ENCODE data around the gene MKI67. TPM values are rescaled to one million over a fixed set of nuclear protein-coding genes. Genes with fewer than 3 reads are reported as not detected.

Gene MKI67
- total and polyA plus RNA-seq, 2 donors (not counting 3 experiments of a cell fraction or from before 2014, with no cell fraction given), result 16.2 to 125 TPM

DNA sequence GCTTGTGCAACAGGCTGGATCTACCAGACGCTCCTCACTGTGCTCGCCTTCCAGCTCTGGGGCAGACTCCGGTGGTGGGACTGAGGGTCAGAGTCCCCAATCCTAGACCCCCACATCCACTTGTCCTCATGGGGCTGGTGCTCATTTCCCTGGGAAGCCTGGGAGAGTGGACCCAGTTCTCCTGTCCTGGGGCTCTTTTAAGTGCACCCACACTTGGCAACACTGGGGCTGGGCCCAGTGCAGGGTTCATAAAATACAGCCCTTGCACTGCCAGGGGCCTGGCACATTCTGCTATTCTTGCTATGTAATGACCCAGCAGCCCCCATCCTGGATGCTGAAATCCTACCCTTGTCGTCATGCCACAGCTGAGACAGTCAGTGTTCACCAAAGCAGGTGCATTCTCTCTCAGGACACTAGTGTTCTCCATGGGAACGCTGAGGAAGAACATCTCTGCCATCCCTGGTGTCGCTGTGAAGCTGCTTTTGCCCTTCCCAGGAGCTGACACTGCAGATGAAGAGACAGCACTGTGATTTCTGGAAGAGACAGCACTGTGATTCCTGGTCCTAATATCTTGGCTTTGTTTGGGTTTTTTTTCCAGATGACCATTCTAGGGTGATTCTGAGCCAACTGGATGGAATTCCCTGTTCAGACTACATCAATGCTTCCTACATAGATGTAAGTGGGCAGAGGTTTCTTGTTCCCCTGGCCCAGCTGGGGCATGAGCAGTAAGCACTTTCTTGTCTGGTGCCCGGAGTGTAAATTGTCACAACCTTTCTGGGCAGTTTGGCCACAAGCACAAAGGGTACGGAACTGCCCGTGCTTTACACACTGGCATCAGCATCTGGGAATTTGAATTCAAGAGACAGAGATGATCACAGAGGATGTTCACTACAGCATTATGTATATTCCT, 65.6 kb downstream of the MKI67 start:
- POLR2A ChIA-PET, result no interaction called here
- dilution Hi-C loops (cut with MboI; ENCODE audit: extremely low pct_ligation_motif_present, low sequenced_read_pairs), result no loop called here
- H3K79me2 ChIP-seq (ENCODE audit: control insufficient read depth, insufficient read depth, low read length), result no peaks in the 10 kb centered on the region
- DNase-seq (ENCODE audit: low read depth, low spot score), result no peak
- no peak overlapping the region for H3K9ac ChIP-seq (replicated peaks; ENCODE audit: extremely low read depth, insufficient read depth, low read length)
- no peak overlapping the region for H3K27ac ChIP-seq (ENCODE audit: insufficient read depth, low read depth, low read length)
- H3K36me3 ChIP-seq (ENCODE audit: control insufficient read depth in 2 of 2, extremely low read depth in 1 of 2, insufficient read depth in 2 of 2, low read length in 2 of 2), result peaks cover 19 to 52% of the 10 kb centered on the region in 2 experiments
- peaks cover 30% of the 10 kb centered on the region for H3K4me1 ChIP-seq (ENCODE audit: control insufficient read depth, extremely low read depth, insufficient read depth, low read length)
- no peak overlapping the region for H2AFZ ChIP-seq (ENCODE audit: low read depth, low read length)
- intact Hi-C loops (cut with micrococcal nuclease), result no loop called here
- CTCF ChIA-PET, result interaction anchor here (3.6 to 7.3 kb wide), 2 partner anchors 25 to 154 kb away, joined by 29 to 42 read pairs; partner anchors contain the start of gene PTPRE
- TF ChIP-seq, protein P1, sequence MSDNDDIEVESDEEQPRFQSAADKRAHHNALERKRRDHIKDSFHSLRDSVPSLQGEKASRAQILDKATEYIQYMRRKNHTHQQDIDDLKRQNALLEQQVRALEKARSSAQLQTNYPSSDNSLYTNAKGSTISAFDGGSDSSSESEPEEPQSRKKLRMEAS (IDR thresholded peaks at IDR 0.05; ENCODE audit: insufficient read depth, insufficient read length), result no peak
- TF ChIP-seq MYC (IDR thresholded peaks at IDR 0.05; ENCODE audit: low read depth, low read length) (no peak), FOS (IDR thresholded peaks at IDR 0.05; ENCODE audit: borderline replicate concordance, insufficient read depth, low read length) (no peak), JUN (IDR thresholded peaks at IDR 0.05; ENCODE audit: borderline replicate concordance, insufficient read depth, insufficient read length, low read depth) (no peak), POLR2AphosphoS5 (IDR thresholded peaks at IDR 0.05; ENCODE audit: insufficient read depth, low read depth, low read length) (no peak), GATA2 (IDR thresholded peaks at IDR 0.05; ENCODE audit: insufficient read depth, insufficient read length, low read depth, low read length) (no peak), EZH2 (IDR thresholded peaks at IDR 0.05; ENCODE audit: borderline replicate concordance, low read depth, low read length, severe bottlenecking) (no peak), POLR2A (IDR thresholded peaks at IDR 0.05; ENCODE audit: low read depth, low read length) (no peak)
- TF ChIP-seq, protein P2, sequence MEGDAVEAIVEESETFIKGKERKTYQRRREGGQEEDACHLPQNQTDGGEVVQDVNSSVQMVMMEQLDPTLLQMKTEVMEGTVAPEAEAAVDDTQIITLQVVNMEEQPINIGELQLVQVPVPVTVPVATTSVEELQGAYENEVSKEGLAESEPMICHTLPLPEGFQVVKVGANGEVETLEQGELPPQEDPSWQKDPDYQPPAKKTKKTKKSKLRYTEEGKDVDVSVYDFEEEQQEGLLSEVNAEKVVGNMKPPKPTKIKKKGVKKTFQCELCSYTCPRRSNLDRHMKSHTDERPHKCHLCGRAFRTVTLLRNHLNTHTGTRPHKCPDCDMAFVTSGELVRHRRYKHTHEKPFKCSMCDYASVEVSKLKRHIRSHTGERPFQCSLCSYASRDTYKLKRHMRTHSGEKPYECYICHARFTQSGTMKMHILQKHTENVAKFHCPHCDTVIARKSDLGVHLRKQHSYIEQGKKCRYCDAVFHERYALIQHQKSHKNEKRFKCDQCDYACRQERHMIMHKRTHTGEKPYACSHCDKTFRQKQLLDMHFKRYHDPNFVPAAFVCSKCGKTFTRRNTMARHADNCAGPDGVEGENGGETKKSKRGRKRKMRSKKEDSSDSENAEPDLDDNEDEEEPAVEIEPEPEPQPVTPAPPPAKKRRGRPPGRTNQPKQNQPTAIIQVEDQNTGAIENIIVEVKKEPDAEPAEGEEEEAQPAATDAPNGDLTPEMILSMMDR (IDR thresholded peaks at IDR 0.05; ENCODE audit: extremely low read depth in 1 of 2, insufficient read depth in 1 of 2, low read depth in 1 of 2, low read length in 2 of 2), result no peak
- H3K4me3 ChIP-seq (replicated peaks in 1 of 3; ENCODE audit: insufficient read depth in 1 of 3, low read depth in 1 of 3, low read length in 3 of 3), result no peak overlapping the region
- BruUV-seq (replicated peaks), result no TSS peak
- H4K20me1 ChIP-seq (replicated peaks; ENCODE audit: control insufficient read depth, extremely low read depth, insufficient read depth, low read length), result no peaks in the 10 kb centered on the region
- H3K4me2 ChIP-seq (ENCODE audit: insufficient read depth, low read length), result no peak overlapping the region
- no peak for FAIRE-seq
- H3K9me3 ChIP-seq (replicated peaks; ENCODE audit: control insufficient read depth, insufficient read depth, low read length), result no peaks in the 10 kb centered on the region
- H3K9me1 ChIP-seq (replicated peaks; ENCODE audit: control insufficient read depth, extremely low read depth, insufficient read depth, low read length), result no peaks in the 10 kb centered on the region
- no peaks in the 10 kb centered on the region for H3K27me3 ChIP-seq (ENCODE audit: control insufficient read depth in 2 of 2, insufficient read depth in 2 of 2, low read length in 2 of 2)
